B cell (primary cell): ENCODE data around the gene PALD1. TPM values are rescaled to one million over a fixed set of nuclear protein-coding genes. Genes with fewer than 3 reads are reported as not detected.

Experiments
- ATAC-seq: fragments of 200-7000 bp; cut with Tn5 transposase; one replicate; pipeline ENCODE4 v1.10.0; 2021; ENCODE audit warnings: low read depth, mild to moderate bottlenecking, moderate number of reproducible peaks, moderate library complexity
- CTCF ChIA-PET: fragments of 350-600 bp; sonication (Branson Sonifier 250); formaldehyde crosslinking; loops from one replicate; lab custom pipeline; 2021; ENCODE audit warnings: antibody characterized with exemption, inconsistent platforms; lab: Charles Lee
- POLR2A ChIA-PET: fragments of 350-600 bp; sonication (Branson Sonifier 250); formaldehyde crosslinking; loops from one replicate; lab custom pipeline; 2021; ENCODE audit warnings: antibody characterized with exemption; lab: Charles Lee
- DNase-seq: peaks from one replicate; pipeline ENCODE4 v3.0.0; 2013
- H2AFZ ChIP-seq: 2 replicates; pipeline ENCODE4 v1.6.1; 2012; ENCODE audit warnings: mild to moderate bottlenecking, low read depth, low read length; ENCODE audit not compliant: insufficient read depth, poor library complexity, severe bottlenecking
- H3K27ac ChIP-seq, 2 donors: 1 replicate in 1 of 2; 2 replicates in 1 of 2; pipeline ENCODE4 v1.5.1; 2012 to 2013; ENCODE audit warnings: low read length in 2 of 2, mild to moderate bottlenecking in 2 of 2, moderate library complexity in 1 of 2
- H3K27me3 ChIP-seq, 4 experiments: fragments of 200-600 bp in 1 of 4; sonication (generic) in 1 of 4; replicated peaks in 1 of 4; 1 replicate in 2 of 4; 2 replicates in 2 of 4; pipeline versions ENCODE4 v1.6.1 to v1.7.0; 2013 to 2016; ENCODE audit warnings: low read length in 3 of 4, mild to moderate bottlenecking in 2 of 4, mixed read lengths in 1 of 4, moderate library complexity in 1 of 4; ENCODE audit not compliant: insufficient read depth in 4 of 4, control insufficient read depth in 3 of 4; ENCODE audit errors: control extremely low read depth in 1 of 4
- H3K36me3 ChIP-seq, 2 experiments: replicated peaks in 1 of 2; 1 replicate in 1 of 2; 2 replicates in 1 of 2; pipeline versions ENCODE4 v1.6.1 to v1.7.1; 2013; ENCODE audit warnings: low read length in 1 of 2; ENCODE audit not compliant: insufficient read depth in 2 of 2, control insufficient read depth in 1 of 2; ENCODE audit errors: control extremely low read depth in 1 of 2, extremely low read depth in 1 of 2
- H3K4me1 ChIP-seq, 2 donors: fragments of 200-600 bp in 1 of 2; sonication (generic) in 1 of 2; 1 replicate in 1 of 2; 2 replicates in 1 of 2; pipeline versions ENCODE4 v1.5.1 to v1.6.1; 2013 to 2017; ENCODE audit warnings: low read length in 2 of 2; ENCODE audit not compliant: control insufficient read depth in 2 of 2, insufficient read depth in 2 of 2
- H3K4me2 ChIP-seq: replicated peaks from 2 replicates; pipeline ENCODE3; 2012; ENCODE audit warnings: mild to moderate bottlenecking, low read depth, low read length; ENCODE audit not compliant: poor library complexity, severe bottlenecking
- H3K4me3 ChIP-seq, 5 experiments: fragments of 200-600 bp in 1 of 5; sonication (generic) in 1 of 5; 1 replicate in 3 of 5; 2 replicates in 2 of 5; pipeline versions ENCODE4 v1.5.1 to v1.7.0; 2011 to 2016; ENCODE audit warnings: low read length in 4 of 5, mild to moderate bottlenecking in 4 of 5, low read depth in 2 of 5, control low read depth in 1 of 5, moderate library complexity in 1 of 5; ENCODE audit not compliant: insufficient read depth in 1 of 5; ENCODE audit errors: control extremely low read depth in 1 of 5, extremely low read depth in 1 of 5
- H3K79me2 ChIP-seq: fragments of 200-600 bp; sonication (generic); one replicate; pipeline ENCODE4 v1.6.0; 2016; ENCODE audit warnings: low read length; ENCODE audit not compliant: control insufficient read depth, insufficient read depth
- H3K9ac ChIP-seq: fragments of 200-600 bp; sonication (generic); 2 replicates; pipeline ENCODE4 v1.6.1; 2017; ENCODE audit warnings: mild to moderate bottlenecking, low read length, moderate library complexity
- H3K9me3 ChIP-seq, 3 donors: one replicate each; pipeline versions ENCODE4 v1.6.1 to v1.7.1; 2013; ENCODE audit warnings: low read length in 2 of 3; ENCODE audit not compliant: control insufficient read depth in 2 of 3, insufficient read depth in 1 of 3; ENCODE audit errors: control extremely low read depth in 1 of 3
- H4K20me1 ChIP-seq: 2 replicates; pipeline ENCODE4 v1.6.0; 2012; ENCODE audit warnings: mild to moderate bottlenecking, low read length; ENCODE audit not compliant: insufficient read depth, control insufficient read depth, poor library complexity, severe bottlenecking
- H3K27ac Mint-ChIP-seq: one replicate; pipeline ENCODE4 v1.8.0; 2021; ENCODE audit warnings: mixed read lengths
- H3K27me3 Mint-ChIP-seq: one replicate; pipeline ENCODE4 v1.8.0; 2021; ENCODE audit warnings: mixed read lengths
- H3K4me1 Mint-ChIP-seq: one replicate; pipeline ENCODE4 v1.8.0; 2021; ENCODE audit warnings: mixed read lengths
- H3K4me3 Mint-ChIP-seq: one replicate; pipeline ENCODE4 v1.8.0; 2021; ENCODE audit warnings: mixed read lengths
- H3K9me3 Mint-ChIP-seq: one replicate; pipeline ENCODE4 v1.8.0; 2022; ENCODE audit warnings: mixed read lengths; ENCODE audit not compliant: insufficient read depth
- EZH2 ChIP-seq: IDR thresholded peaks from 2 replicates; pipeline ENCODE4 v1.6.1; 2012; ENCODE audit warnings: borderline replicate concordance, low read depth, mild to moderate bottlenecking, moderate library complexity, low read length; ENCODE audit not compliant: insufficient read depth, poor library complexity, severe bottlenecking
- WGBS: methylation state at CpG from one replicate; pipeline ENCODE4 v1.1.5; 2013; ENCODE audit warnings: missing lambda C conversion rate; ENCODE audit not compliant: insufficient coverage; 5-methylcytosine and 5-hydroxymethylcytosine counted together
- intact Hi-C: fragments of 100-400 bp; cut with micrococcal nuclease; formaldehyde crosslinking; loops from one replicate; pipeline ENCODE4 v1.10.0; 2022
- polyA plus RNA-seq: library from polyadenylated mRNA; depleted of rRNA; stranded (reverse); fragments of >200 nt; gene quantifications from 2 replicates; pipeline ENCODE4 v1.2.3, GENCODE V29; 2012
- total RNA-seq, 2 donors: library from RNA; stranded (reverse); fragments of 120-200 nt in 1 of 2; gene quantifications; 1 replicate in 1 of 2; 2 replicates in 1 of 2; pipeline versions ENCODE4 v1.2.3 to v1.2.4, GENCODE V29; 2013 to 2022
- TF ChIP-seq, protein P1 (sequence below): fragments of 200-600 bp; IDR thresholded peaks from one replicate; pipeline ENCODE4 v1.8.0; 2022; ENCODE audit warnings: antibody characterized with exemption, mild to moderate bottlenecking

Gene PALD1
- total and polyA plus RNA-seq, 2 donors (not counting 1 experiment from before 2014, with no cell fraction given) = 2.2 to 2.8 TPM

- Mint-ChIP-seq H3K4me3 (no peak overlapping the region), H3K4me1 (no peaks in the 10 kb centered on the region), H3K27me3 (peaks cover 37% of the 10 kb centered on the region), H3K27ac (no peak overlapping the region), H3K9me3 (peaks cover 9% of the 10 kb centered on the region)
- no peaks in the 10 kb centered on the region for H4K20me1 ChIP-seq
- H3K27ac ChIP-seq = no peak overlapping the region
- no peaks in the 10 kb centered on the region for H3K4me1 ChIP-seq
- intact Hi-C loops = no loop called here
- no peak for ATAC-seq
- TF ChIP-seq, protein P1, sequence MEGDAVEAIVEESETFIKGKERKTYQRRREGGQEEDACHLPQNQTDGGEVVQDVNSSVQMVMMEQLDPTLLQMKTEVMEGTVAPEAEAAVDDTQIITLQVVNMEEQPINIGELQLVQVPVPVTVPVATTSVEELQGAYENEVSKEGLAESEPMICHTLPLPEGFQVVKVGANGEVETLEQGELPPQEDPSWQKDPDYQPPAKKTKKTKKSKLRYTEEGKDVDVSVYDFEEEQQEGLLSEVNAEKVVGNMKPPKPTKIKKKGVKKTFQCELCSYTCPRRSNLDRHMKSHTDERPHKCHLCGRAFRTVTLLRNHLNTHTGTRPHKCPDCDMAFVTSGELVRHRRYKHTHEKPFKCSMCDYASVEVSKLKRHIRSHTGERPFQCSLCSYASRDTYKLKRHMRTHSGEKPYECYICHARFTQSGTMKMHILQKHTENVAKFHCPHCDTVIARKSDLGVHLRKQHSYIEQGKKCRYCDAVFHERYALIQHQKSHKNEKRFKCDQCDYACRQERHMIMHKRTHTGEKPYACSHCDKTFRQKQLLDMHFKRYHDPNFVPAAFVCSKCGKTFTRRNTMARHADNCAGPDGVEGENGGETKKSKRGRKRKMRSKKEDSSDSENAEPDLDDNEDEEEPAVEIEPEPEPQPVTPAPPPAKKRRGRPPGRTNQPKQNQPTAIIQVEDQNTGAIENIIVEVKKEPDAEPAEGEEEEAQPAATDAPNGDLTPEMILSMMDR = no peak
- no peak for TF ChIP-seq EZH2
- no peaks in the 10 kb centered on the region for H3K79me2 ChIP-seq
- H3K36me3 ChIP-seq = no peaks in the 10 kb centered on the region
- H3K4me2 ChIP-seq = no peak overlapping the region
- no peak for DNase-seq
- no peak overlapping the region for H3K4me3 ChIP-seq
- CTCF ChIA-PET = no interaction called here
- peaks cover 0 to 10% (median 9%) of the 10 kb centered on the region in 3 donors for H3K9me3 ChIP-seq
- H2AFZ ChIP-seq = no peak overlapping the region
- no CpG with 5 or more reads among the region's 4 CpGs for WGBS
- POLR2A ChIA-PET = no interaction called here
- no peak overlapping the region for H3K9ac ChIP-seq
- peaks cover 0 to 8% (median 0%) of the 10 kb centered on the region in 4 experiments for H3K27me3 ChIP-seq
Measured at GRCh38 chr10:70616761-70617160, 138.2 kb downstream of the PALD1 start.

Other genes starting within 250 kb of the PALD1 start
- 39.4 and 40.6 TPM in 2 replicates for gene PPA1, start 245.3 kb upstream of the PALD1 start, total RNA-seq
- 28.6 and 31.8 TPM in 2 replicates for gene PPA1, start 245.3 kb upstream of the PALD1 start, polyA plus RNA-seq
- gene NPFFR1, start 194.8 kb upstream of the PALD1 start, total RNA-seq = not detected in 2 replicates
- not detected in 2 replicates for gene NPFFR1, start 194.8 kb upstream of the PALD1 start, polyA plus RNA-seq
- gene LRRC20, start 96.1 kb upstream of the PALD1 start, total RNA-seq = 0.27 and 0.96 TPM in 2 replicates
- gene LRRC20, start 96.1 kb upstream of the PALD1 start, polyA plus RNA-seq = 1.2 and 2.6 TPM in 2 replicates
- 37.8 and 38.2 TPM in 2 replicates for gene EIF4EBP2, start 74.6 kb upstream of the PALD1 start, total RNA-seq
- gene EIF4EBP2, start 74.6 kb upstream of the PALD1 start, polyA plus RNA-seq = 8.7 and 10.2 TPM in 2 replicates
- gene NODAL, start 37.1 kb upstream of the PALD1 start, total RNA-seq = not detected in 2 replicates
- 0.06 and 0.07 TPM in 2 replicates for gene NODAL, start 37.1 kb upstream of the PALD1 start, polyA plus RNA-seq
- 0.92 and 1.0 TPM in 2 replicates for gene PRF1, start 124.0 kb downstream of the PALD1 start, total RNA-seq
- gene PRF1, start 124.0 kb downstream of the PALD1 start, polyA plus RNA-seq = 1.9 and 2.1 TPM in 2 replicates
- gene ADAMTS14, start 193.7 kb downstream of the PALD1 start, total RNA-seq = not detected in 2 replicates
- gene ADAMTS14, start 193.7 kb downstream of the PALD1 start, polyA plus RNA-seq = not detected in 2 replicates